ENCODE data around the gene COX20.
A peak's percentile ranks its signal among the peaks of the same experiment; 100 is the strongest.

The COX20 gene, protein sequence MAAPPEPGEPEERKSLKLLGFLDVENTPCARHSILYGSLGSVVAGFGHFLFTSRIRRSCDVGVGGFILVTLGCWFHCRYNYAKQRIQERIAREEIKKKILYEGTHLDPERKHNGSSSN

DNA sequence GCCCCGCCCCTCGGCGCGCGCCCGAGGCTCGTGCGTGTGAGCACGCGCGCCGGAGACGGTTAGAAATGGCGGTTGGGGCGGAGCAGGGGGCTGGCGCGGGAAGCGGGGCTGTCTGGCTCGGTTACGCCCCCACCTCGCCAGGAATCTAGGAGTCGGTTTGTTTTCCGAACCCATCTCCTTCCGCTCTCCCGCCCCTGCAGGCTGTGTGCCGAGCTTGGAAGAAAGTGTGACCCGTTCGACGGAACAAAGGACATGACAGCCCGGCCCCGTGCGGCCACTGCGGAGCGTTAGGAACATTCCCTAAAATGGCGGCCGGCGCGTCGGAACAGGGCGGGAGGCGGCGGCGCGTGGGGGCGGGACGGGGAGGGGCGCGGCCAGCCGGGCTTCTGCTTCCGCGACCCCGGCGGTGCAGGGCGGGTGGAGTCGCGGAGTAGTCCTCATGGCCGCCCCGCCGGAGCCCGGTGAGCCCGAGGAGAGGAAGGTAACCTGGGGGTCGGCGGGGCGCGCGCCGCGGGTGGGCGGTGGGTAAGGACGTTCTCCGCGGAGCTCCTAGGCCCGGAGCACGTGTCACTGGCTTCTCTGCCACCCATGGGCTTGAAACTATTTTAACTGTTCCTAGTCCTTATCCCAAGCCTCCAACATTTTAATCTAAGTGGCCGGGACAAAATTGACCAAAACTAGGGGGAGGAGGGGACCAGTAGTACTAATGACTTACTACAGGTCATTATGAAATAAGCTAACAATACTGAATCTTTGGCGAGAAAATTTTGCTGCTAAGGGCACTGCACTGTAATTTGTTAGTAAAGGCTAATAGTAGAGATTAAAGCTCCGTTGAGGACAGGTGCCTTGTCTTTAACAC is at the start of gene COX20:
Gene COX20, plus strand, starts transcription at position 383 of the 859 bp plus-strand sequence. Its CDS starts 57 bp downstream, at position 440.
- peak within 1 kb of the TSS; percentile 86 for H3K4me3 ChIP-seq (ENCODE audit: low read depth, low read length)
- no peaks in the 10 kb centered on the region for H3K9me3 ChIP-seq (ENCODE audit: severe bottlenecking)
- TF ChIP-seq, protein P1, sequence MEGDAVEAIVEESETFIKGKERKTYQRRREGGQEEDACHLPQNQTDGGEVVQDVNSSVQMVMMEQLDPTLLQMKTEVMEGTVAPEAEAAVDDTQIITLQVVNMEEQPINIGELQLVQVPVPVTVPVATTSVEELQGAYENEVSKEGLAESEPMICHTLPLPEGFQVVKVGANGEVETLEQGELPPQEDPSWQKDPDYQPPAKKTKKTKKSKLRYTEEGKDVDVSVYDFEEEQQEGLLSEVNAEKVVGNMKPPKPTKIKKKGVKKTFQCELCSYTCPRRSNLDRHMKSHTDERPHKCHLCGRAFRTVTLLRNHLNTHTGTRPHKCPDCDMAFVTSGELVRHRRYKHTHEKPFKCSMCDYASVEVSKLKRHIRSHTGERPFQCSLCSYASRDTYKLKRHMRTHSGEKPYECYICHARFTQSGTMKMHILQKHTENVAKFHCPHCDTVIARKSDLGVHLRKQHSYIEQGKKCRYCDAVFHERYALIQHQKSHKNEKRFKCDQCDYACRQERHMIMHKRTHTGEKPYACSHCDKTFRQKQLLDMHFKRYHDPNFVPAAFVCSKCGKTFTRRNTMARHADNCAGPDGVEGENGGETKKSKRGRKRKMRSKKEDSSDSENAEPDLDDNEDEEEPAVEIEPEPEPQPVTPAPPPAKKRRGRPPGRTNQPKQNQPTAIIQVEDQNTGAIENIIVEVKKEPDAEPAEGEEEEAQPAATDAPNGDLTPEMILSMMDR (IDR thresholded peaks at IDR 0.05; ENCODE audit: low read depth, low read length), result no peak
- H3K36me3 ChIP-seq, result peaks cover 18% of the 10 kb centered on the region
- peak within 1 kb of the TSS; percentile 99 for H3K27ac ChIP-seq
- DNase-seq, result no peak
- H3K27me3 ChIP-seq (ENCODE audit: insufficient read depth, low read depth, severe bottlenecking), result no peaks in the 10 kb centered on the region

DNA sequence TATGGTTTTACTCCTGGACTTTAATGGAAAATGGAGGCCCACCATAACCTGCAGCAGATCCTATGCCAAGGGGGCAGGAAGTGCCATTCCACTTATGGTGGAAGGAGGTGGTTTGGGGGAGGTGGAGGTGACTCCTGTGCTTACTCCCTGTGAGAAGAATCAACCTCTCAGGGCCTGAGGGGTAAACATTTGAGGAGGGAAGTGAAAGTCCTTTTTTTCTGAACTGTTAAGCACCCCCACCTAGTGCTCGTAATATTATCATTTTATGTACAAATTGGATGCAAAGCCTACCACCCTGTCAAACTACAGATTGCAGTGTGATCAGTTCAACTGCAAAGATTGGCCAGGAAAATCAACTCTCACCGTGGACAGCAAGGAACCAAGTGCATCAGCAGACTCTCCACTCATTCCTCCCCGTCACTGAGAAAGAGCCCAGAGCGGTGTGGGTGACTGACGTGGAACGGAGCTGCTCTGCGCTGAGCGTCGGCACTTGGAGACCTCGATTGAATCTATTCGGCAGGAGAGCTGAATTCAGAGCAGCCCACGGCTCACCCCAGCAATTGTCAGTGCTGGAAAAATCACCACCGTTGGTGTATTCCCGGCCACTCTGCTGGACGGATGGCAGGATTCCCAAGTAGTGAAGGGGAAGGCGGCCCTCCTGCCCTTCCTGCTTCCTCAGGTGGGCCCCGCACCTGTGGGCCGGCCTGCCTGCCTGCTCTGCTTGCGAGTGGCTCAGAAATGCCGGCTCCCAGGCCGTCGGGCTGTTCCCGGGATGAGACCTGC is 46.8 kb upstream of the COX20 start:
- H3K27me3 ChIP-seq (ENCODE audit: insufficient read depth, low read depth, severe bottlenecking), result no peaks in the 10 kb centered on the region
- H3K36me3 ChIP-seq, result no peaks in the 10 kb centered on the region
- TF ChIP-seq, protein P1 (IDR thresholded peaks at IDR 0.05; ENCODE audit: low read depth, low read length), result no peak
- no peaks in the 10 kb centered on the region for H3K9me3 ChIP-seq (ENCODE audit: severe bottlenecking)
- DNase-seq, result no peak
- no peak overlapping the region for H3K4me3 ChIP-seq (ENCODE audit: low read depth, low read length)
- H3K27ac ChIP-seq, result no peak overlapping the region

DNA sequence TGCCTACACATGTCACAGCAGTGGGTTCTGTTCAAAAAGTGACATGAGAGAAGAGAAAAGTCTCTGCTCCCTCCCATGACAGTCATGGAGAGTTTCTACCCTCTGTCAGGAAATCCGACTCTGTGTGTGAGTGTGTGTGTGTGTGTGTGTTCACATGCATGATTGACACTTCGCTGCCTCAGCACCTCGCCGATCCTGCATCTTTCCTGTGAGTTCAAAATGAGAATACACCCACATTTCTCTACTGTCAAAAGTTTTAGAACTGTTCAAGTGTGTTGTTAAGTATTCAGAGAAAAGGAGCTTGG is 46.2 kb upstream of the COX20 start:
- H3K36me3 ChIP-seq, result no peaks in the 10 kb centered on the region
- TF ChIP-seq, protein P1 (IDR thresholded peaks at IDR 0.05; ENCODE audit: low read depth, low read length), result no peak
- no peak overlapping the region for H3K4me3 ChIP-seq (ENCODE audit: low read depth, low read length)
- no peak overlapping the region for H3K27ac ChIP-seq
- no peaks in the 10 kb centered on the region for H3K9me3 ChIP-seq (ENCODE audit: severe bottlenecking)
- no peaks in the 10 kb centered on the region for H3K27me3 ChIP-seq (ENCODE audit: insufficient read depth, low read depth, severe bottlenecking)
- no peak for DNase-seq

DNA sequence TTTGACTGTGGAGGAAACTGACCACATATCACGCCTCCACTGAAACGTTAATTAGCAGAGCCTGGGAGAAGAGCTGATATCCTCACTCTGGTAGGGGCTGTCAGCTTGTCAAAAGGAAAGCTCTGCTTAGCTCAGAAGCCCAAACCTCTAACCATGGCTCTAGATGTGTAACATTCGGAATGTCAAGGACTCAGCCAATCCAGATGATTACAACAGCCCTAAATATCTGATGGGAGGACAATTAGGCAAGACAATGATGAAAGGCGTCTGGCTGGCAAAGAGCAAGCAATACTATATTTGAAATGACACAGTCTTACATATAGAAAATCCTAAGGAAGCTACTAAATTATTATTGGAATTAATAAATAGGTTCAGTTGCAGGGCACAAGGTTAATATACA is 45.7 kb upstream of the COX20 start:
- TF ChIP-seq, protein P1 (IDR thresholded peaks at IDR 0.05; ENCODE audit: low read depth, low read length), result no peak
- no peaks in the 10 kb centered on the region for H3K36me3 ChIP-seq

DNA sequence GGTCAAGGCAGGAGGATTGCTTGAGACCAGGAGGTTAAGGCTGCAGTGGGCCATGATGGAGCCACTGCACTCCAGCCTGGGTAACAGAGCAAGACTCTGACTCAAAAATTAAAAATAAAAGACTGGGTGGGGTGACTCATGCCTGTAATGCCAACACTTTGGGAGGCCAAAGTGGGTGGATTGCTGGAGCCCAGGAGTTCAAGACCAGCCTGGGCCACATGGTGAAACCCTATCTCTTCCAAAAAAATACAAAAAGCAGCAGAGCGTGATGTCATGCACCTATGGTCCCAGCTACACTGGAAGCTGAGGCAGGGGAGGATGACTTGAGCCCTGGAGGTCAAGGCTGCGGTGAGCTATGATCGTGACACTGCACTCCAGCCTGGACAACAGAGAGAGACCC is 44.4 kb upstream of the COX20 start:
- DNase-seq, result no peak
- H3K4me3 ChIP-seq (ENCODE audit: low read depth, low read length), result no peak overlapping the region
- H3K36me3 ChIP-seq, result no peaks in the 10 kb centered on the region
- TF ChIP-seq, protein P1 (IDR thresholded peaks at IDR 0.05; ENCODE audit: low read depth, low read length), result no peak
- no peaks in the 10 kb centered on the region for H3K9me3 ChIP-seq (ENCODE audit: severe bottlenecking)
- H3K27ac ChIP-seq, result no peak overlapping the region
- H3K27me3 ChIP-seq (ENCODE audit: insufficient read depth, low read depth, severe bottlenecking), result no peaks in the 10 kb centered on the region

More for the DNA sequence above, 45.7 kb upstream of the COX20 start:
- no peak for DNase-seq
- Histone ChIP-seq H3K27ac (no peak overlapping the region), H3K9me3 (ENCODE audit: severe bottlenecking) (no peaks in the 10 kb centered on the region), H3K27me3 (ENCODE audit: insufficient read depth, low read depth, severe bottlenecking) (no peaks in the 10 kb centered on the region), H3K4me3 (ENCODE audit: low read depth, low read length) (no peak overlapping the region)
